A549 treated with ZK216348 at 1 μM for 4 hours (cell line): ENCODE measurements around the gene ZNF287. TPM values are rescaled to one million over a fixed set of nuclear protein-coding genes. Genes with fewer than 3 reads are reported as not detected.

Source experiments
- total RNA-seq: library from RNA; stranded (reverse); fragments of 200-300 nt; extraction: Qiagen RNA extraction; gene quantifications from 5 replicates; pipeline ENCODE4 v1.2.3, GENCODE V29; 2022; ENCODE audit warnings: low read depth

The ZNF287 gene
- 7.8 to 19.8 TPM (median 13.9 TPM) in 5 replicates for total RNA-seq

DNA sequence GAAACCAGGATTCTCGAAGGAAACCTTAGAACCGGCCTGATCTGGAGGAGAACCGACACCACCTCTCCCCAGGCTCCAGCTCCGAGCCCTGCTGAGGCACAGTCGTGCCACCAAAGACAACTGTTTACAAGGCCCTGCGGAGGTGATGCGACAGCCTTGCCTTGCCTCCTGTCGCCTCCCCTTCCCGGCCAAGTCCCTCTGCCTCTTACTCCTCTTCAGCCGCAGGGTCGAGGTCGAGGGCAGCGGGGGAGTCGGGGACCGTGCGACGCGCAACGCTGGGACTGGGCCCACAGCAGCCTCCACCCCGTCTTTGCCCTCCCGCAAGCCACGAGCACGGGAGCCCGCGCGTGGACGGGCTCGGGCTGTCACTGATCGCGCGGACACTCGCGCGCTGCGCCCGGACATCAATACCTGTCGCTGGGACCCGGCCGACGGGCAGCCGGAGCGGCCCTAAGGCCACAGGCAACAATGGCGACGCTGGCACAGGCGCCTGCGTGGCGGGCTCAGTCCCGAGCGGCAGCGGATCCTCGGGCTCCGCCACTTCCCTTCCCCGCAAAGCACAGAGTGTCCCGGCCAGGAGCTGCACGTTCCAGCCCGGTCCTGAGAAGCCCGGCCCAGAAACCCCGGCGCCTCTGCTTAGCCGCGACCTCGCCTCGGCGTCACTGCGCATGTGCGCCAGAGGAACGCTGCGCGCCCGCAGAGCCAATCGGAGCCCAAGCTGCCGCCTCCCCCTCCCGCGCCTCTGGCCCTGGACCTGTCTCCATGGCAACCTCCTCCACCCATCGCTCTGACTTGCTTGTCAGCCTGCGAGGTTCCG is at the start of gene ZNF287:
TSS of gene ZNF287 (minus strand) at position 664 of the 817 bp plus-strand sequence. CDS start 1,473 bp downstream, outside the sequence.

Other genes with a start within 250 kb of the ZNF287 start
- 121 to 168 TPM (median 160 TPM) in 5 replicates for gene CENPV, start 215.7 kb downstream of the ZNF287 start, total RNA-seq
- 2,012 to 2,370 TPM (median 2,162 TPM) in 5 replicates for gene UBB, start 188.1 kb downstream of the ZNF287 start, total RNA-seq
- 0.13 to 0.86 TPM (median 0.40 TPM) in 4 of 5 replicates, not detected in the other for gene TRPV2, start 153.6 kb downstream of the ZNF287 start, total RNA-seq
- gene LRRC75A, start 77.0 kb downstream of the ZNF287 start, total RNA-seq = 1.1 to 1.5 TPM (median 1.2 TPM) in 5 replicates
- 1.0 to 2.3 TPM (median 2.0 TPM) in 5 replicates for gene ZNF624, start 84.6 kb upstream of the ZNF287 start, total RNA-seq
- 0.42 to 2.3 TPM (median 1.5 TPM) in 5 replicates for gene CCDC144A, start 121.0 kb upstream of the ZNF287 start, total RNA-seq